H54 (cell line): Measurements from ENCODE around the gene CHST6.
"Not testable (repeated sequence)": the region's sequence is repeated elsewhere in the genome, so short reads cannot be mapped to it uniquely, and the experiment has no call there.

Experiments used
- DNase-seq: peaks from one replicate; pipeline ENCODE4 v3.0.0; 2011; ENCODE audit warnings: low spot score, mixed read lengths; ENCODE audit not compliant: insufficient read length
- FAIRE-seq: peaks from 3 replicates; lab custom pipeline; 2011; peaks lifted over from hg19 to GRCh38; lab: Jason Lieb, UNC
- POLR2A ChIP-seq: IDR thresholded peaks from 2 replicates; pipeline ENCODE4 v1.6.1; 2011; ENCODE audit warnings: low read depth, mild to moderate bottlenecking, low read length

Gene CHST6

DNA sequence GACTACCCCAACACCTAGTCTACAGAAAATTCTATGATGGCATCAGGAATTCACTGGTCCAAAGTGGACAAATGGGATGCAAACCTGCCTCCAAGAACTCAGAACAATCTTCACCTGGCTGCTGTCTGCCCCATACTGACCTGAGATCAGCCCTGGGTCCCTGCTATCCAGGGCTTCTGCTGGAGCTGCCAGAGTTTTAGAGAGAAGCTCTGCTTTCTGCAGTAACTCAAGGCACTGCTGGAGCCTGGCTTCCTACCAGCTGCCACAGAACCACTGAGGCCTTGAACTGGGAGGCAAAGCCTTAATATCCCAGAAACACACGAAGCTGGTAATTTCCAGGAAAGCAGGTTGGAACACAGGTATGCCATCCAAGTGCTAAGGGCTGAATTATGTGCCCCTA, 38.3 kb downstream of the CHST6 start:
- no peak for DNase-seq
- FAIRE-seq = no peak
- no peak for TF ChIP-seq POLR2A

DNA sequence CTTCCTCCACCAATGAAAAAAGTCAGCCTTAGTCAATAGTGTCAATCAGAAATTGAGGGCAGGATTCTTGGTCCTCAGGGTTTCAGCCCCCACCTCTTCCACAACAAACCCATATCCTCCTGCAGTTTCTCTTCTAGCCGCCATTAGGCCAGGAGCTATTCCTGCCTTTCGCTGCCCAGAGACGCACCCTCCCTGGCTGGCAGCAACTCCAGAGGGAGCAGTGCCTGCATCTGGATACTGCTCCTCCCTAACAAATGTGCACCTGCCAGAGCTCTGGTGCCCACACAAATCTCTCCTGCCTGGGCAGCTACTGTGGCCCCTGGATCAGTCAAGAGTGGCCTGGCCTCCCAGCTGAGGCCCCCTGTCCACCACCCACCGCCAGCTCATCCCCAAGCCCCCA, 38.8 kb downstream of the CHST6 start:
- not testable (repeated sequence) for DNase-seq, FAIRE-seq

DNA sequence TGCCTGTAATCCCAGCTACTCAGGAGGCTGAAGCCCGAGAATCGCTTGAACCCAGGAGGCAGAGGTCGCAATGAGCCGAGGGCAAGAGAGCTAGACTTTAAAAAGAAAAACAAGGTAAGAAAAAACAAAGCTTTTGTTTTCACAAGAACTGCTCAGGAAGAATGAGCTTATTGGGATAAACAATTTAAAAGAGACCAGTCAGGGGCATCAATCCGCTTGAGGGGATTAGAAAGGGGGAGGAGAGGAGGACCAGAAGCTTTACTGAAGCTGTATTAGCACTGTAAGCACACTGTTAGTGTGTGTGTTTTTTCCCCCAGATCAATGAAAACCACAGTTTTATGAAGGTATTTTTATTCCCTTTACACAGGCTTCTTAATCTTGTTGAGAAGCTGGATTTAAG, 39.6 kb downstream of the CHST6 start:
- DNase-seq = no peak
- FAIRE-seq = no peak
- TF ChIP-seq POLR2A = no peak

DNA sequence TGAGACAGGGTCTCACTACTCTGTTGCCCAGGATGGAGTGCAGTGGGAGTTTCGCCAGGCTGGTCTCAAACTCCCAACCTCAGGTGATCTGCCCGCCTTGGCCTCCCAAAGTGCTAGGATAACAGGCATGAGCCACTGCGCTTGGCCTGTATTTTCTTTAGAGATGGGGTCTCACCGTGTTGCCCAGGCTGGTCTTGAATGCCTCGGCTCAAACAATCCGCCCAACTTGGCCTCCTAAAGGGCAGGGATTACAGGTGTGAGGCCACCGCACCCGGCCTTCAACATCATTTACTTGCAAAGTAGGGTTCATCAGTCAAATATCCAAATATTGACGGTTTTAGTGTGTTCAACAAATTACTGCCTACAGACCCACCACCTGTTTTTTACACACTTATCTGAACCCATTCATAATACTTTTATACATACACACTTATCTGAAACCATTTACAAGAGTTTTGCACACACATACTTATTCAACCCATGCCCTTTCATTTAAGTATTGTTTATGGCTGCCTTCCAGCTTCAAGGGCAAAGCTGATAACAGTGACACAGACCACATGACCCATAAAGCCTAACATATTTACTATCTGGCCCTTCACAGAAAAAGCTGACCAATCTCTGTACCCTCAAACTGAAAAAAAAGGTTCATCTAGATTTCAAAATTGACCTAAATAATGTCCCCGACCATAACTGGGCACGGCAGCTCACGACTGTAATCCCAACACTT, 42.6 kb downstream of the CHST6 start:
- no peak for FAIRE-seq
- TF ChIP-seq POLR2A = no peak
- no peak for DNase-seq

DNA sequence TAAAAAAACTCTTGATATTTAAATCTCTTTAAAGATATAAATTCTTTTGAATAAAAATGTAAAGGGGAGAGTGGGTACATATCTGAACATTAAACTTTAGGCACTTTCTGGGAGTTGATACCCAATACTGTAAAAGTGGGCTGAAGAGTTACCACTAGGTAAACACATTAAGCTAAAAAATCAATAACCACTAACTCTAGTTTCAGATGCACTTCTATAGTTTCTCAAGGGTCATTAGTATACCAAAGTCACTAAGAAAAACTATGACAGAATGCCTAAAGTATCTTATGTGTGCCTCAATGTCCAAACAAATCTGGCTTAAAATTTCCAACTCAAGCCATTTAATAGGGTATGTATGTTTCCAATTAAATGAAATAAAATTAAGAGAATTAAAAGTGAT, 48.8 kb downstream of the CHST6 start:
- FAIRE-seq (no peak), DNase-seq (no peak)
- TF ChIP-seq POLR2A = no peak

DNA sequence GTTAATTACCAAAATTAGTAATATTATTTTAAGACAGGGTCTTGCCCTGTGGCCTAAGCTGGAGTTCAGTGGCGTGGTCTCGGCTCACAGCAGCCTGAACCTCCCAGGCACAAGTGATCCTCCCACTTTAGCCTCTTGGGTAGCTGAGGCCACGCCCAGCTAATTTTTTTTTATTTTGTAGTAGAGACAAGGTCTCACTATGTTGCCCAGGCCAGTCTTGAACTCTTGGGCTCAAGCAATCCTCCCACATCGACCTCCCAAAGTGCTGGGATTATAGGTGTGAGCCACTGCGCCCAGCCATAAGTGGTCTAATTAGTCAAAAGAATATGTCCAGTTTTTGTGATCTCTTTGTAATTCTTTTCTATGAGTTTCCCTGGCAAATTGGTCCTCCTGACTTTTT, 49.9 kb downstream of the CHST6 start:
- no peak for TF ChIP-seq POLR2A
- FAIRE-seq = no peak
- DNase-seq = no peak

DNA sequence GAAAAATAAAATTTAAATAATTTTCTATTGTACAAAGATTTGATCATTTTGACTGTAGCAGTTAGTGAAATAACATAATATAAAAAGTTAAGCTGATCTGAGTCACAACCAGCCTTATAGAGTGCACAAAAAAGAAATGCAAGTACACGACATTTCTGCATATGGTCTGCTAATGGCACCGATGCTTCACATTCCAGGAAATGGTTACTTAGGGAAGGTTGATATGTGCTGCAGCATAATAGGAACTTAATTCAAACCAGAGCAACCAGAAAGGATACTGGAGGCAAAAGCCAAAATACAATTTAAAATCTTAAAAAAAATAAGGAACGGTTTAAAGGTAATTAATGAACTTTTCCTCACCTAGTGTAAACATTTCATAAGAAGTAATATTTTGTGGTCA, 51.9 kb downstream of the CHST6 start:
- no peak for FAIRE-seq
- no peak for TF ChIP-seq POLR2A
- no peak for DNase-seq

DNA sequence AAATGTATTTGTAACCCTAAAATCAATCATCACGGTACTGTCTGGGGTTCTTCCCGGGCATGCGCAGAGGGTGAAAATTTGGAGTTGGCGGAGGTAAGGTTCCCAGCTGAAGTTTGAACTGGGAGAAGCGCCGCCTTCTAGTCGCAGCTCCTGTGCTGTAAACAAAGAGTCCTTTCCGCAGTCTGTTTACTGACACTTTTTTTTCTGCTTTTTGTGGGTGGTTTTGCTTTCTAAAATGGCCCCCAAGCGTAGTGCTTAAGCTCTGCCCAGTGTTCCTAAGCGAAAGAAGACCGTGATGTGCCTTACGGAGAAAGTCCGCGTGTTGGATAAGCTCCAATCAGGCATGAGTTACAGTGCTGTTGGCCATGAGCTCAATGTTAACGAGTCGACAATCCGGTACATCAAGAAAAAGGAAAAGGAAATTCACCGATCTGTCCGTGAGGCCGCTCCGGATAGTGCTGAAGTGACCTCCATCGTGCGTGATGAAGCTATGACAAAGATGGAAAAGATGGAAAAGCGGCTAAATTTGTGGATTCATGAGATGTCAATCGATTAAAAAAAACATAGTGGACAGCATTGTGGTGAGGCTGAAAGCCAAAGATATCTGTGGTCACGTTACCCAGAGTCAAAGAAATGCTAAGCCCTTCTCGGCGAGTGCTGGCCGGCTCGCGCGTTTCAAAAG, 61.4 kb downstream of the CHST6 start:
- no peak for FAIRE-seq

DNA sequence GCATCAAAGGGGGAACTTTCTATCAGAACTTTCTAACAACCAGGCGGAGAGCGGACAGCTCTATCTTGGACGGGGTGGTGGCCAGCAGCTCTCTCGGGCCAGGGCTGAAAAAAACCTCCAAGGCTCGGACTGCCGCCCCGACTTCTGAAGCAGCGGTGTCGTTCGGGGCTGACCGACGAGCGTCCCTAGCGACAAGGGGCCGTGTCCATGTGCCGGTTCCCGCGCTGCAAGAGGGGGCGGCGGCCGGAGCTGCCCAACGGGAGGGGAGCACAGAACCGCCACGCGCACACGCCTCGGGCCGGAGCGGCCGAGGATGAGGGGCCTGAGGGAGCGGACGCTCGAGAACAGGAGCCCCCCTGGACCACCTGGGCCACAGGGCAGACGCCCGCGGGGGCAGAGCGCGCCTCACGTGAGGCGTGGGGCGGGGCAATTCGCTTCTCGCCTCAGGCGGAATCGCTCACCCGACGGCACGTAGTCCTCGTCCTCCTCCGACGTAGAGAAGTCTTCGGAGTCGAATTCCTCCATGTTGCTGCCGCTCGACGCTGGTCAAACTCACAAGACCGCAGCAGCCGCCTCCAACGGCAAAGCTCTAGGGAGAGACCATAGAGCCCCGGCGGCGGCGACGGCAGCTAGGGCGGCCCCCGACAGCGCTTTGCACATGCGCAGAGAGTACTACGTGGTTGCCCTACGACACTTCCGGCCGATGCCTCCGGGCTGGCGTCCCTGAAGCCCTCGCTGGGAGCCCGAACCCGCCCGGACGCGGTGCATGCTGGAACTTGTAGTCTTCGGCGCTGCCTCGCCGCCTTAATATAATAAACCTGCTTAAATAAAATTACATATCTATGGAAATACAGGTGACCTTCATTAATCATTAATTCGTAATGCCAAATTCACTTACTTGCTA, 62.2 kb downstream of the CHST6 start, which contains the start of gene CFDP1:
TSS of gene CFDP1 (minus strand) at position 676 of the 904 bp plus-strand sequence. CDS start at position 525, 151 bp downstream.
- peak; percentile 68 for TF ChIP-seq POLR2A
- DNase-seq (peak; percentile 95), FAIRE-seq (no peak)

More for the DNA sequence above, 61.4 kb downstream of the CHST6 start:
- peak; percentile 45 for DNase-seq
- no peak for TF ChIP-seq POLR2A

DNA sequence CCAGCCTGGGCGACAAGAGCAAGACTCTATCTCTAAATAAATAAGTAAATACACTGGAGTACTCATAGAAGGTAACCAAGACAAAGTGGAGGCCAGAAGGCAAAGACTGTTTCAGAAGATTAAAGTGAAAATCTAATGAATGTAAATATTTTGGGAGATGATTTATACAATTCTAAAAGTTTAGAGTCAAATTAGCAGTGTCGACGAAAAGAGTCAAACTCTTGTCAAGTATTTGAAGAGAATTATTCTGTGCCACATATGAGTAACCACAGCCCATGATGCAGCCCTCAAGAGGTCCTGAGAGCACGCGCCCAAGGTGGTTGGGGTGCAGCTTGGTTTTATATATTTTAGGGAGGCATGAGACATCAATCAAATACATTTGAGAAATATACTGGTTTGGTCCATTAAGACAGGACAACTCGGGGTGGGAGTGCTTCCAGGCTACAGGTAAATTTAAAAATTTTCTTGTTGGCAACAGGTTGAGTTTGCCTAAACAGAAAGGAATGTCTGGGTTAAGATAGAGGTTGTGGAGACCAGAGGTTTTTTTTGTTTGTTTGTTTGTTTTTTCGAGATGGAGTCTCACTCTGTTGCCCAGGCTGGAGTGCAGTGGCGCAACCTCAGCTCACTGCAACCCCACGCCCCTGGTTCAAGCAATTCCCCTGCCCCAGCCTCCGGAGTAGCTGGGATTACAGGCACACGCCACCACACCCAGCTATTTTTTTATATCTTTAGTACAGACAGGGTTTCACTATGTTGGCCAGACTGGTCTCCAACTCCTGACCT, 65.4 kb downstream of the CHST6 start:
- no peak for FAIRE-seq
- TF ChIP-seq POLR2A = no peak
- no peak for DNase-seq

DNA sequence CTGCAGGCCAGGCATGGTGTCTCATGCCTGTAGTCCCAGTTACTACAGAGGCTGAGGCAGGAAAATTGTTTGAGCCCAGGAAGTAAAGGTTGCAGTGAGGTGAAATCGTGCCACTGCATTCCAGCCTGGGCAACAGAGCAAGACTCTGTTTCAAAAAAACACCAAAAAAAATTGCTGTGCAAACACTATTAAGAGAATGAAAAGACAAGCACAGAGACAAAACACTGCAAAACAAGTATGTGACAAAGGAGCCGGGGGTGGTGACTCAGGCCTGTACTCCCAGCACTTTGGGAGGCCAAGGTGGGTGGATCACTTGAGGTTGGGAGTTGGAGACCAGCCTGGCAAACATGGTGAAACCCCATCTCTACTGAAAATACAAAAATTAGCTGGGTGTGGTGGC, 68.7 kb downstream of the CHST6 start:
- not testable (repeated sequence) for DNase-seq, FAIRE-seq

DNA sequence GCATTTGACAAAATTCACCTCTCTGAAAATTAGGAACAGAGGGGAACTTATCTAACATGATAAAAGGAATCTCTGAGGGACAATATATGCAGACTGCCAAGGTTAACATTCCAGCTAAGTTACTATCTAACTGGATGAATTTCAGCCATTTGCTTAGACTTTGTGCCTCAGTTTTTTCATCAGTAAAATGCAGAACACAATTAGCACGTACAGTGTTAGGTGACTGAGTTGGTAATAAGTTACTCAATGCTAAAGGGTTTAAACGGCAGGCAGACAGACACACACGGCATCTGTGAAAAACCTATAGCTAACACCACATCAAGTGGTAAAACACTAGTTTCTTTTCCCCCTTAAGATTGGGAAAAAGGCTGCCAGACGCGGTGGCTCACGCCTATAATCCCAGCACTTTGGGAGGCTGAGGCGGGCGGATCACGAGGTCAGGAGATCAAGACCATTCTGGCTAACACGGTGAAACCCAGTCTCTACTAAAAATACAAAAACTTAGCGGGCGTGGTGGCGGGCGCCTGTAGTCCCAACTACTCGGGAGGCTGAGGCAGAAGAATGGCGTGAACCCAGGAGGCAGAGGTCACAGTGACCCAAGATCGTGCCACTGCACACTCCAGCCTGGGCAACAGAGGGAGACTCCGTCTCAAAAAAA, 71.0 kb downstream of the CHST6 start:
- DNase-seq, FAIRE-seq: not testable (repeated sequence)

DNA sequence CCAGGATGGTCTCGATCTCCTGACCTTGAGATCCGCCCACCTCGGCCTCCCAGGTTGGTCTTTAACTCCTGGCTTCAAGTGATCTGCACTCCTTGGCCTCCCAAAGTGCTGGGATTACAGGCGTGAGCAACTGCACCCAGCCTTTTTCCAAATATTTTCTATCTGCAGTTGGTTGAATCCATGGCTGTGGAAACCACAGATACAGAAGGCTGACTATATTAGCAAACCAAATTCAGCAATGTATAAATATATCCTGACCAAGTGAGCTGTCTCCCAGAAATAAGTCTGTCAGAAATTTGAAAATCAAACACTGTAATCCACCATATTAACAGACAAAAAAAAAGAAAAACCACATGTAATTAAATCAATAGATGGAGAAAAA, 71.5 kb downstream of the CHST6 start:
- TF ChIP-seq POLR2A = no peak
- DNase-seq = no peak
- FAIRE-seq = no peak
